ENCODE data around the gene PRTFDC1. TPM values are rescaled to one million over a fixed set of nuclear protein-coding genes. Genes with fewer than 3 reads are reported as not detected.

PRTFDC1 gene
- total RNA-seq, 4 donors from 2014 or later = 3.0 to 8.3 (median 4.3) TPM

GRCh38 chr10:24893127-24893526 lies 59.3 kb downstream of the PRTFDC1 start:
- TF ChIP-seq CTCF (IDR thresholded peaks at IDR 0.05) = no peak
- no peak for TF ChIP-seq POLR2AphosphoS5 (IDR thresholded peaks at IDR 0.05)
- no peak for TF ChIP-seq EP300 (IDR thresholded peaks at IDR 0.05)
- no peak for TF ChIP-seq POLR2A (IDR thresholded peaks at IDR 0.05; ENCODE audit: low read depth)

GRCh38 chr10:24891823-24892222 lies 60.6 kb downstream of the PRTFDC1 start:
- WGBS = 95% methylated on average over 1 of the region's 1 CpG
- DNase-seq (ENCODE audit: extremely low spot score) = no peak
- intact Hi-C loops (cut with DNase I) = no loop called here
- Histone ChIP-seq H3K4me3 (no peak overlapping the region), H3K9me3 (no peaks in the 10 kb centered on the region), H3K27me3 (no peaks in the 10 kb centered on the region), H3K27ac (replicated peaks in 1 of 4) (no peak overlapping the region), H3K36me3 (no peaks in the 10 kb centered on the region), H3K4me1 (no peaks in the 10 kb centered on the region)
- no peak for TF ChIP-seq EP300 (IDR thresholded peaks at IDR 0.05)
- no peak for TF ChIP-seq POLR2A (IDR thresholded peaks at IDR 0.05; ENCODE audit: low read depth)
- TF ChIP-seq POLR2AphosphoS5 (IDR thresholded peaks at IDR 0.05) = no peak
- no peak for TF ChIP-seq CTCF (IDR thresholded peaks at IDR 0.05)

More at GRCh38 chr10:24893127-24893526, 59.3 kb downstream of the PRTFDC1 start:
- WGBS = 95% methylated on average over 2 of the region's 2 CpGs
- H3K36me3 ChIP-seq = no peaks in the 10 kb centered on the region
- H3K9me3 ChIP-seq = no peaks in the 10 kb centered on the region
- DNase-seq (ENCODE audit: extremely low spot score) = no peak
- intact Hi-C loops (cut with DNase I) = no loop called here
- no peak overlapping the region for H3K4me3 ChIP-seq
- H3K27ac ChIP-seq (replicated peaks in 1 of 4) = no peak overlapping the region
- no peaks in the 10 kb centered on the region for H3K27me3 ChIP-seq
- H3K4me1 ChIP-seq = no peaks in the 10 kb centered on the region

GRCh38 chr10:24889639-24890038 lies 62.8 kb downstream of the PRTFDC1 start:
- no peak for DNase-seq (ENCODE audit: extremely low spot score)
- Histone ChIP-seq H3K36me3 (no peaks in the 10 kb centered on the region), H3K9me3 (no peaks in the 10 kb centered on the region), H3K27ac (replicated peaks in 1 of 4) (no peak overlapping the region), H3K4me3 (no peak overlapping the region), H3K4me1 (no peaks in the 10 kb centered on the region), H3K27me3 (no peaks in the 10 kb centered on the region)
- WGBS = 80% methylated on average over 1 of the region's 1 CpG
- intact Hi-C loops (cut with DNase I) = no loop called here
- no peak for TF ChIP-seq POLR2A (IDR thresholded peaks at IDR 0.05; ENCODE audit: low read depth)
- TF ChIP-seq EP300 (IDR thresholded peaks at IDR 0.05) = no peak
- no peak for TF ChIP-seq CTCF (IDR thresholded peaks at IDR 0.05)
- TF ChIP-seq POLR2AphosphoS5 (IDR thresholded peaks at IDR 0.05) = no peak

- no peak overlapping the region for H3K4me3 ChIP-seq
- WGBS = 97% methylated on average over 2 of the region's 2 CpGs
- no peaks in the 10 kb centered on the region for H3K4me1 ChIP-seq
- H3K9me3 ChIP-seq = no peaks in the 10 kb centered on the region
- H3K27me3 ChIP-seq = no peaks in the 10 kb centered on the region
- intact Hi-C loops (cut with DNase I) = no loop called here
- no peak overlapping the region for H3K27ac ChIP-seq (replicated peaks in 1 of 4)
- no peak for TF ChIP-seq EP300 (IDR thresholded peaks at IDR 0.05)
- TF ChIP-seq POLR2A (IDR thresholded peaks at IDR 0.05; ENCODE audit: low read depth) = no peak
- TF ChIP-seq CTCF (IDR thresholded peaks at IDR 0.05) = no peak
- no peak for TF ChIP-seq POLR2AphosphoS5 (IDR thresholded peaks at IDR 0.05)
- H3K36me3 ChIP-seq = no peaks in the 10 kb centered on the region
- DNase-seq (ENCODE audit: extremely low spot score) = no peak
Measured at GRCh38 chr10:24887855-24888231, 64.6 kb downstream of the PRTFDC1 start.

GRCh38 chr10:24886290-24886680 lies 66.1 kb downstream of the PRTFDC1 start:
- H3K27me3 ChIP-seq = no peaks in the 10 kb centered on the region
- H3K27ac ChIP-seq (replicated peaks in 1 of 4) = no peak overlapping the region
- no peak for TF ChIP-seq EP300 (IDR thresholded peaks at IDR 0.05)
- no peak for TF ChIP-seq POLR2AphosphoS5 (IDR thresholded peaks at IDR 0.05)
- no peak for TF ChIP-seq CTCF (IDR thresholded peaks at IDR 0.05)
- TF ChIP-seq POLR2A (IDR thresholded peaks at IDR 0.05; ENCODE audit: low read depth) = no peak
- H3K36me3 ChIP-seq = no peaks in the 10 kb centered on the region
- H3K4me3 ChIP-seq = no peak overlapping the region
- WGBS = 84% methylated on average over 5 of the region's 5 CpGs
- H3K4me1 ChIP-seq = no peaks in the 10 kb centered on the region
- DNase-seq (ENCODE audit: extremely low spot score) = no peak
- no peaks in the 10 kb centered on the region for H3K9me3 ChIP-seq
- intact Hi-C loops (cut with DNase I) = no loop called here

Measured in esophagus muscularis mucosa (tissue), 4 donors.